Keratinocyte (primary cell): ENCODE data around the gene RAC2. TPM values are rescaled to one million over a fixed set of nuclear protein-coding genes. Genes with fewer than 3 reads are reported as not detected.

Source experiments
- DNase-seq: peaks from one replicate; pipeline ENCODE4 v3.0.0-alpha.2; 2011; ENCODE audit warnings: low read depth, missing footprints, low spot score
- FAIRE-seq: peaks from 2 replicates; lab custom pipeline; 2011; peaks lifted over from hg19 to GRCh38; lab: Jason Lieb, UNC
- H2AFZ ChIP-seq: 2 replicates; pipeline ENCODE4 v1.6.0; 2012; ENCODE audit warnings: low read length, control low read depth, inconsistent platforms; ENCODE audit not compliant: control insufficient read depth
- H3K27ac ChIP-seq: 2 replicates; pipeline ENCODE4 v1.5.1; 2011; ENCODE audit warnings: low read length; ENCODE audit not compliant: control insufficient read depth, insufficient read depth
- H3K27me3 ChIP-seq: 3 replicates; pipeline ENCODE4 v1.6.0; 2011; ENCODE audit warnings: low read length; ENCODE audit not compliant: control insufficient read depth, insufficient read depth; ENCODE audit errors: extremely low read depth
- H3K36me3 ChIP-seq, 2 experiments: 2 replicates in 1 of 2; 3 replicates in 1 of 2; pipeline ENCODE4 v1.5.1; 2011; ENCODE audit warnings: low read length in 2 of 2, mild to moderate bottlenecking in 1 of 2; ENCODE audit not compliant: control insufficient read depth in 2 of 2, insufficient read depth in 2 of 2; ENCODE audit errors: extremely low read depth in 1 of 2
- H3K4me1 ChIP-seq: 3 replicates; pipeline ENCODE4 v1.5.1; 2011; ENCODE audit warnings: low read length; ENCODE audit not compliant: control insufficient read depth, insufficient read depth; ENCODE audit errors: extremely low read depth
- H3K4me2 ChIP-seq: 3 replicates; pipeline ENCODE4 v1.6.0; 2011; ENCODE audit warnings: low read depth, low read length; ENCODE audit not compliant: control insufficient read depth, insufficient read depth; ENCODE audit errors: extremely low read depth
- H3K4me3 ChIP-seq, 3 experiments: fragments of 200-600 bp in 1 of 3; sonication (generic) in 1 of 3; 2 replicates in 2 of 3; 3 replicates in 1 of 3; pipeline ENCODE4 v1.5.1; 2011 to 2016; ENCODE audit warnings: low read length in 3 of 3, mild to moderate bottlenecking in 3 of 3, control low read depth in 2 of 3, inconsistent platforms in 1 of 3, low read depth in 1 of 3, mixed read lengths in 1 of 3, mixed run types in 1 of 3, moderate library complexity in 1 of 3; ENCODE audit not compliant: control insufficient read depth in 2 of 3, insufficient read depth in 2 of 3; ENCODE audit errors: extremely low read depth in 1 of 3
- H3K79me2 ChIP-seq: 2 replicates; pipeline ENCODE4 v1.6.0; 2012; ENCODE audit warnings: low read length; ENCODE audit not compliant: control insufficient read depth, insufficient read depth
- H3K9ac ChIP-seq: 3 replicates; pipeline ENCODE4 v1.6.0; 2011; ENCODE audit warnings: low read length; ENCODE audit not compliant: control insufficient read depth, insufficient read depth; ENCODE audit errors: extremely low read depth
- H3K9me1 ChIP-seq: 3 replicates; pipeline ENCODE4 v1.6.0; 2011; ENCODE audit warnings: low read length; ENCODE audit not compliant: control insufficient read depth, insufficient read depth; ENCODE audit errors: extremely low read depth
- H3K9me3 ChIP-seq: 2 replicates; pipeline ENCODE4 v1.5.1; 2012; ENCODE audit warnings: low read depth, low read length; ENCODE audit not compliant: control insufficient read depth
- H4K20me1 ChIP-seq: 3 replicates; pipeline ENCODE4 v1.6.0; 2011; ENCODE audit warnings: low read length; ENCODE audit not compliant: control insufficient read depth, insufficient read depth; ENCODE audit errors: extremely low read depth
- EZH2 ChIP-seq: IDR thresholded peaks from one replicate; pipeline ENCODE4 v1.6.1; 2012; ENCODE audit warnings: inconsistent platforms, mild to moderate bottlenecking, low read length, moderate library complexity
- dilution Hi-C: fragments of 300-500 bp; cut with MboI; formaldehyde crosslinking; loops from one replicate; pipeline ENCODE4 v1.7.0; 2020; ENCODE audit warnings: low sequenced_read_pairs; ENCODE audit not compliant: extremely low pct_ligation_motif_present
- polyA plus RNA-seq, 5 experiments: library from polyadenylated mRNA; depleted of rRNA in 3 of 5; stranded (reverse) in 3 of 5; stranded (forward) in 1 of 5; unstranded in 1 of 5; fragments of >200 nt; gene quantifications; 1 replicate in 1 of 5; 2 replicates in 3 of 5; 3 replicates in 1 of 5; pipeline versions ENCODE4 v1.2.1 to v1.2.3, GENCODE V29; 2011 to 2012; ENCODE audit warnings: missing spikeins in 2 of 5, low read depth in 1 of 5, low replicate concordance in 1 of 5
- TF ChIP-seq, protein P1 (sequence below), 3 experiments: IDR thresholded peaks in 1 of 3; conservative IDR thresholded peaks in 1 of 3; optimal IDR thresholded peaks in 1 of 3; 2 replicates in 2 of 3; 3 replicates in 1 of 3; pipeline versions ENCODE3 to v1.5.1; 2011; ENCODE audit warnings: low read length in 3 of 3, mild to moderate bottlenecking in 3 of 3, moderate library complexity in 2 of 3, control low read depth in 1 of 3, inconsistent platforms in 1 of 3; ENCODE audit not compliant: insufficient read depth in 2 of 3; ENCODE audit errors: extremely low read depth in 1 of 3

RAC2 gene
- polyA plus RNA-seq, 1 donor (not counting 4 experiments of a cell fraction or from before 2014, with no cell fraction given) = 78.6 TPM

GRCh38 chr22:37180531-37181231 lies 63.4 kb downstream of the RAC2 start:
- H3K9me1 ChIP-seq = no peaks in the 10 kb centered on the region
- H3K4me1 ChIP-seq = peaks cover 13% of the 10 kb centered on the region
- peaks cover 14 to 21% of the 10 kb centered on the region in 2 experiments for H3K36me3 ChIP-seq
- dilution Hi-C loops = no loop called here
- H4K20me1 ChIP-seq = no peaks in the 10 kb centered on the region
- H3K4me2 ChIP-seq = no peak overlapping the region
- H2AFZ ChIP-seq = no peak overlapping the region
- no peaks in the 10 kb centered on the region for H3K27me3 ChIP-seq
- no peak for TF ChIP-seq EZH2
- TF ChIP-seq, protein P1, sequence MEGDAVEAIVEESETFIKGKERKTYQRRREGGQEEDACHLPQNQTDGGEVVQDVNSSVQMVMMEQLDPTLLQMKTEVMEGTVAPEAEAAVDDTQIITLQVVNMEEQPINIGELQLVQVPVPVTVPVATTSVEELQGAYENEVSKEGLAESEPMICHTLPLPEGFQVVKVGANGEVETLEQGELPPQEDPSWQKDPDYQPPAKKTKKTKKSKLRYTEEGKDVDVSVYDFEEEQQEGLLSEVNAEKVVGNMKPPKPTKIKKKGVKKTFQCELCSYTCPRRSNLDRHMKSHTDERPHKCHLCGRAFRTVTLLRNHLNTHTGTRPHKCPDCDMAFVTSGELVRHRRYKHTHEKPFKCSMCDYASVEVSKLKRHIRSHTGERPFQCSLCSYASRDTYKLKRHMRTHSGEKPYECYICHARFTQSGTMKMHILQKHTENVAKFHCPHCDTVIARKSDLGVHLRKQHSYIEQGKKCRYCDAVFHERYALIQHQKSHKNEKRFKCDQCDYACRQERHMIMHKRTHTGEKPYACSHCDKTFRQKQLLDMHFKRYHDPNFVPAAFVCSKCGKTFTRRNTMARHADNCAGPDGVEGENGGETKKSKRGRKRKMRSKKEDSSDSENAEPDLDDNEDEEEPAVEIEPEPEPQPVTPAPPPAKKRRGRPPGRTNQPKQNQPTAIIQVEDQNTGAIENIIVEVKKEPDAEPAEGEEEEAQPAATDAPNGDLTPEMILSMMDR (optimal IDR thresholded peaks at IDR 0.05 in 1 of 3, IDR thresholded peaks at IDR 0.05 in 1 of 3, conservative IDR thresholded peaks at IDR 0.05 in 1 of 3; ENCODE audit: extremely low read depth in 1 of 3, insufficient read depth in 2 of 3, low read length in 3 of 3) = no peak
- no peak overlapping the region for H3K9ac ChIP-seq
- no peak overlapping the region for H3K4me3 ChIP-seq
- no peaks in the 10 kb centered on the region for H3K9me3 ChIP-seq
- H3K27ac ChIP-seq = no peak overlapping the region
- FAIRE-seq (no peak), DNase-seq (no peak)
- H3K79me2 ChIP-seq = peaks cover 4% of the 10 kb centered on the region

GRCh38 chr22:37179622-37180420 lies 64.2 kb downstream of the RAC2 start:
- Histone ChIP-seq H3K4me3 (no peak overlapping the region), H3K4me1 (peaks cover 14% of the 10 kb centered on the region), H3K4me2 (no peak overlapping the region), H2AFZ (no peak overlapping the region), H3K9me3 (no peaks in the 10 kb centered on the region), H3K9ac (no peak overlapping the region), H3K36me3 (peaks cover 10 to 17% of the 10 kb centered on the region in 2 experiments), H3K27me3 (no peaks in the 10 kb centered on the region), H4K20me1 (no peaks in the 10 kb centered on the region), H3K27ac (no peak overlapping the region), H3K9me1 (no peaks in the 10 kb centered on the region), H3K79me2 (peaks cover 1% of the 10 kb centered on the region)
- TF ChIP-seq, protein P1 (optimal IDR thresholded peaks at IDR 0.05 in 1 of 3, IDR thresholded peaks at IDR 0.05 in 1 of 3, conservative IDR thresholded peaks at IDR 0.05 in 1 of 3; ENCODE audit: extremely low read depth in 1 of 3, insufficient read depth in 2 of 3, low read length in 3 of 3) = no peak
- TF ChIP-seq EZH2 = no peak
- no peak for FAIRE-seq
- dilution Hi-C loops = no loop called here
- no peak for DNase-seq
